OCI-LY3 (cell line): ENCODE results near the gene TTC21B.

Experiments used
- H2AFZ ChIP-seq: fragments of 200-600, 300-600 bp; shearing (Covaris generic); 2 replicates; pipeline ENCODE4 v1.6.0; 2014; ENCODE audit warnings: antibody characterized with exemption, low read depth, low read length
- H3K27ac ChIP-seq: fragments of 200-600, 300-600 bp; sonication (generic); 2 replicates; pipeline ENCODE4 v1.5.1; 2014; ENCODE audit warnings: mild to moderate bottlenecking, low read length, moderate library complexity, mixed read lengths
- H3K27me3 ChIP-seq: fragments of 200-600, 300-600 bp; sonication (generic); 2 replicates; pipeline ENCODE4 v1.6.1; 2014; ENCODE audit warnings: low read depth, low read length, mixed read lengths
- H3K36me3 ChIP-seq: fragments of 200-600, 300-600 bp; sonication (generic); replicated peaks from 2 replicates; pipeline ENCODE3; 2014; ENCODE audit warnings: low read depth, low read length, mixed read lengths
- H3K4me1 ChIP-seq: fragments of 300-600, 200-600 bp; sonication (generic); 2 replicates; pipeline ENCODE4 v1.6.1; 2014; ENCODE audit warnings: low read length, mixed read lengths
- H3K4me2 ChIP-seq: fragments of 200-600, 300-600 bp; sonication (generic); 2 replicates; pipeline ENCODE4 v1.6.1; 2014; ENCODE audit warnings: low read length, mixed read lengths
- H3K4me3 ChIP-seq: fragments of 300-600, 200-600 bp; sonication (generic); 2 replicates; pipeline ENCODE4 v1.5.1; 2014; ENCODE audit warnings: antibody characterized with exemption, mild to moderate bottlenecking, low read length, moderate library complexity
- H3K79me2 ChIP-seq: fragments of 300-600, 200-600 bp; shearing (Covaris generic); 2 replicates; pipeline ENCODE4 v1.6.1; 2014; ENCODE audit warnings: mild to moderate bottlenecking, low read length, mixed read lengths
- H3K9ac ChIP-seq: fragments of 300-600, 200-600 bp; shearing (Covaris generic); 2 replicates; pipeline ENCODE4 v1.6.0; 2014; ENCODE audit warnings: mild to moderate bottlenecking, low read length, moderate library complexity
- H3K9me3 ChIP-seq: fragments of 200-600, 300-600 bp; shearing (Covaris generic); 2 replicates; pipeline ENCODE4 v1.6.1; 2014; ENCODE audit warnings: low read length, mixed read lengths; ENCODE audit not compliant: insufficient read depth
- H4K20me1 ChIP-seq: fragments of 200-600, 300-600 bp; sonication (generic); 2 replicates; pipeline ENCODE4 v1.6.1; 2016; ENCODE audit warnings: low read length, mixed read lengths; ENCODE audit not compliant: insufficient read depth
- EZH2phosphoT487 ChIP-seq: fragments of 200-600 bp; shearing (Covaris generic); IDR thresholded peaks from 2 replicates; pipeline ENCODE4 v1.6.1; 2018; ENCODE audit warnings: antibody characterized with exemption, mixed run types, low read depth
- TF ChIP-seq, protein P1 (sequence below): fragments of 200-600, 300-600 bp; sonication (generic); IDR thresholded peaks from 2 replicates; pipeline ENCODE4 v1.5.1; 2014; ENCODE audit warnings: antibody characterized with exemption, low read length, low read depth

The TTC21B gene

DNA sequence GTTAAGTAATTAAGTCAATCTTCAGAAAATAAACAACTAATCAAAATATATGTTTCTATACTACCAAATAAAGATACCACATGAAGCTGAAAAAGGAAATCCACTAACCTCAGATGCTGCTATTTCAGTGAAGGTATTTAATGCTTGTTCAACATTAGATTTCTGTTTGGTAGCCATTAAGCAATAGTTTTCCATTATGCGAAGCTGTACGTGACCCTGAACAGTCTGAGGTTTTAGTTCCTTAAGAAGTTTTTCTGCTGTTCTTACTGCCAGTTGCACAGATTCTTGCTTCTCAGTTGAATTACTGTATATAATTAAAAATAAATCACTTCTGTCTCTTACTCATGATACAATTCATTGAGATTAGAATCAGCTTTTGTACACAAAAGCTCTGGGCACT lies 65.4 kb downstream of the TTC21B start:
- H3K4me2 ChIP-seq: no peak overlapping the region
- no peak overlapping the region for H3K9ac ChIP-seq
- H3K9me3 ChIP-seq: no peaks in the 10 kb centered on the region
- peaks cover 18% of the 10 kb centered on the region for H3K4me1 ChIP-seq
- no peaks in the 10 kb centered on the region for H4K20me1 ChIP-seq
- no peak for TF ChIP-seq EZH2phosphoT487
- TF ChIP-seq, protein P1, sequence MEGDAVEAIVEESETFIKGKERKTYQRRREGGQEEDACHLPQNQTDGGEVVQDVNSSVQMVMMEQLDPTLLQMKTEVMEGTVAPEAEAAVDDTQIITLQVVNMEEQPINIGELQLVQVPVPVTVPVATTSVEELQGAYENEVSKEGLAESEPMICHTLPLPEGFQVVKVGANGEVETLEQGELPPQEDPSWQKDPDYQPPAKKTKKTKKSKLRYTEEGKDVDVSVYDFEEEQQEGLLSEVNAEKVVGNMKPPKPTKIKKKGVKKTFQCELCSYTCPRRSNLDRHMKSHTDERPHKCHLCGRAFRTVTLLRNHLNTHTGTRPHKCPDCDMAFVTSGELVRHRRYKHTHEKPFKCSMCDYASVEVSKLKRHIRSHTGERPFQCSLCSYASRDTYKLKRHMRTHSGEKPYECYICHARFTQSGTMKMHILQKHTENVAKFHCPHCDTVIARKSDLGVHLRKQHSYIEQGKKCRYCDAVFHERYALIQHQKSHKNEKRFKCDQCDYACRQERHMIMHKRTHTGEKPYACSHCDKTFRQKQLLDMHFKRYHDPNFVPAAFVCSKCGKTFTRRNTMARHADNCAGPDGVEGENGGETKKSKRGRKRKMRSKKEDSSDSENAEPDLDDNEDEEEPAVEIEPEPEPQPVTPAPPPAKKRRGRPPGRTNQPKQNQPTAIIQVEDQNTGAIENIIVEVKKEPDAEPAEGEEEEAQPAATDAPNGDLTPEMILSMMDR: no peak
- H3K36me3 ChIP-seq: peaks cover 35% of the 10 kb centered on the region
- H3K4me3 ChIP-seq: no peak overlapping the region
- no peaks in the 10 kb centered on the region for H3K27me3 ChIP-seq
- no peak overlapping the region for H3K27ac ChIP-seq
- H3K79me2 ChIP-seq: no peaks in the 10 kb centered on the region
- H2AFZ ChIP-seq: no peak overlapping the region

DNA sequence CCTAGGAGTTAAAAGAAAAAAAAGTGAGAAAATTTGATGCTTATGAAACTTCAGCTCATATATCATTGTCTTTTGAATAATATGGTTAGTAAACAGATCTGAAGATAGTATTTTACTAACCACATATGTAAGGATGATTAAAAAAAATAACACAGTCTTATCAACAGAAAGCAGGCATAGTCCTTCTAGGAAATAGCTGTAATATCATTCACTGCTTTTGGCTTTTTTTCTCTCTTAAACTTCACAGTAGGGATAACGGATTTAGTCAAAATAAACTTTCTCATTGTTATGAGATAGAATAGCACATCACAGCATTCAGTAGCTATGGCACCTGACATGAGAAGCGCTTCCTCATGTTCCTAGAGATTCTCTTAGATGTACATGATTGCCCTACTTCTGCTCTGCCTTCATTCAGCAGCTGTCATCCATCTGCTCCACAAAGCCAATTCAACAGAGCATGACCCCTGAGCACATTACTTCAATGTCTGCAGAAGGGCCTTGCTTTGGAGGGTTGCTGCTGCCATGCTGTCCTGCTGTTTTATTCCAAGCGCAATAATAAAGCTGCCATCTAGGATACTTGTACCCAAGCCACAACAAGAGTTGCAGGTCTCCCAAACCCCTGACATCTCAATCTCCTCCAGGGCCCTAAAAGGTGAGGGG lies 67.0 kb downstream of the TTC21B start:
- peaks cover 45% of the 10 kb centered on the region for H3K36me3 ChIP-seq

DNA sequence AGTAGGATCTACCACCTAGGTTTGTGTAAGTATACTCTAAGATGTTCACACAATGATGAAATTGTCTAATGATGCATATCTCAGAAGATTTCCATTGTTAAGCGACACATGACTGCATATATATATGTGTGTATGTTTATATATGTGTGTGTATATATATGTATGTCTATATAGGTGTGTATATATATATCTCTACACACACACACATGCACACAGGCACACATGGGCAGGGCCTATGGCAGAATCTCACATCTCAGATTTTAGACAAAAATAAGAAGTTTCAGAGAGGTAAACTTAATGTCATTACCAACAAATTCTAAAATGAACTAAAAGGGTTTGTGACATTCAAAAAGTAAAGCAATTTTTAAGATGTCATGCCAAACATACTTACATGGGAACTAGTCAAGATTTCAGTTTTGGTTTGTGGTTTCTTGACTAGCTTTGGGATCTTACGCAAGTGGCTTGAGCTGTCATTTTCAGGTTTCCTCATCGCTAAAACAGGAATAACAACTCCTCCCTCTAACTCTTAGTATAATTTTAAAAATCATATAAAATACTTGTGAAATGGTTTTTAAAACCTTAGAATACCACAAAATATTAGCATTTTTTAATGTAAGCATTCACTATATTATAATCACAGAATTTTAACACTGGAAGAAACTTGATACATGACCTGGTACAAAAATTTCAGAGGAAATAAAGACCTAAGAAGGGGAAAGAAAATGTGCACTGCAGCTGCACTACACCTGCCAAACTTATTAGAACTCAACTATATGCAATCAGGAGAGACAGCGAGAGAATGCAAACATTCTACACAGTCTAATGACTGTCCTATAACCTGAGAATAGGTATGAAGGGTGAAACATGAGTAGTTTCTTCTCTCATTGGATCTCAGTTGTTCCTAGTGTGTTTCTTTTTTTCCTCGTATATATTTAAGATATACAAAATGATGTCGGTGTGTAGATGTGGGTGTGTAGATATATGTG lies 75.7 kb downstream of the TTC21B start:
- no peak for TF ChIP-seq EZH2phosphoT487
- TF ChIP-seq, protein P1: no peak
- Histone ChIP-seq H3K79me2 (no peaks in the 10 kb centered on the region), H3K27ac (peak overlapping the region; percentile 65), H3K9me3 (no peaks in the 10 kb centered on the region), H3K4me1 (peaks cover 32% of the 10 kb centered on the region), H4K20me1 (no peaks in the 10 kb centered on the region), H3K27me3 (no peaks in the 10 kb centered on the region), H3K9ac (no peak overlapping the region), H2AFZ (no peak overlapping the region), H3K4me3 (peak overlapping the region; percentile 22; the same call in 1 of the 2 replicates), H3K4me2 (peak overlapping the region; percentile 55), H3K36me3 (peaks cover 25% of the 10 kb centered on the region)

More for the DNA sequence above, 67.0 kb downstream of the TTC21B start:
- TF ChIP-seq EZH2phosphoT487: no peak
- TF ChIP-seq, protein P1: no peak
- Histone ChIP-seq H4K20me1 (no peaks in the 10 kb centered on the region), H3K4me3 (no peak overlapping the region), H3K79me2 (no peaks in the 10 kb centered on the region), H3K4me1 (peaks cover 18% of the 10 kb centered on the region), H3K27ac (no peak overlapping the region), H3K9ac (no peak overlapping the region), H3K9me3 (no peaks in the 10 kb centered on the region), H3K4me2 (no peak overlapping the region), H2AFZ (no peak overlapping the region), H3K27me3 (no peaks in the 10 kb centered on the region)

DNA sequence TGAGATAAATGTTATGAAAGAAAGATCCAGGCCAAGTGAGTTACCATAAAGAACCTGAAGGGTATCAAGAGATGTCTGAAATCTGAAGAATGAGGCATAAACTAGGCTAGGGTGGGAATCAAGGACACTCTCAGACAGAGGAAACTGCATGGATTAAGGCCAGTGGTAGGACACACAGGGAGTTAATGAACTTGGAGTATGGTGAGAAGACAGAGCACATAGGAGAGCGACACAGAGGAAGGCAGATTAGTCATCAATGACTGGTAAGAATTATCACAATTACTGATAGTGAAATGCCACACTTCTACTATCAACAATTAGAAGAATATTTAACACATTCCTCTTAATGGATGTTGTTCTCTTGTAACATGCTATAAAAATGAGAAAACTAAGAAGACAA lies 76.9 kb downstream of the TTC21B start:
- H3K27me3 ChIP-seq: no peaks in the 10 kb centered on the region
- H3K27ac ChIP-seq: no peak overlapping the region
- H3K9me3 ChIP-seq: no peaks in the 10 kb centered on the region
- no peaks in the 10 kb centered on the region for H4K20me1 ChIP-seq
- peaks cover 16% of the 10 kb centered on the region for H3K36me3 ChIP-seq
- TF ChIP-seq EZH2phosphoT487: no peak
- TF ChIP-seq, protein P1: no peak
- H2AFZ ChIP-seq: no peak overlapping the region
- no peaks in the 10 kb centered on the region for H3K79me2 ChIP-seq
- H3K9ac ChIP-seq: no peak overlapping the region
- H3K4me2 ChIP-seq: no peak overlapping the region
- H3K4me3 ChIP-seq: no peak overlapping the region
- H3K4me1 ChIP-seq: peaks cover 32% of the 10 kb centered on the region
